HG03558 (cell line): ENCODE measurements around the gene PLD6.
"Not testable (repeated sequence)": the region's sequence is repeated elsewhere in the genome, so short reads cannot be mapped to it uniquely, and the experiment has no call there.

Source experiments
- ATAC-seq: cut with Tn5 transposase; IDR thresholded peaks from one replicate; pipeline ENCODE4 v1.9.1; 2021; ENCODE audit warnings: moderate number of reproducible peaks; ENCODE audit not compliant: unreplicated experiment; ENCODE audit errors: extremely low read depth

The PLD6 gene

GRCh38 chr17:17206124-17206912 lies at the start of gene PLD6:
TSS of gene PLD6 (minus strand) at chr17:17206333. CDS start at chr17:17206286, 47 bp downstream.
- no peak for ATAC-seq

- not testable (repeated sequence) for ATAC-seq
Measured at GRCh38 chr17:17255689-17256088, 49.6 kb upstream of the PLD6 start.

GRCh38 chr17:17254036-17254435 lies 47.9 kb upstream of the PLD6 start:
- ATAC-seq = no peak

DNA sequence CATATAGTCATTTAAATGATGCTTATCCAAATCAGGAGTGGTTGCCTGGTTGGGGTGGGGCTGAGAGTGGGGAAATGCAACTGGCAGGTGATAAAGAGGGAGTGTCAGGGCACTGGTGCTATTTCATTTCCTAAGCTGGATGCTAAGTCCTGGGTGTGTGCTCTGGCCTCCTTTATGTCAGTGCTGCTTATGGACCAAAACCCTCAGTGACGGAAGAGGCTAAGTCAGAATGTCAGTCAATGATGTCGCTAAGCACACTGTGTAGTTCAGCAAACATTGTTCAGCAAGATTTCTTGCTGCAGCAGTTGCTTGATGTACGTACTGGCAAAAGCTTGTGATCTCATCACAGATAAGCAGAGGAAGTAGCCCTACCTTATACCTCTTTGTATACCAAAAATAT lies 47.3 kb upstream of the PLD6 start:
- ATAC-seq = no peak

DNA sequence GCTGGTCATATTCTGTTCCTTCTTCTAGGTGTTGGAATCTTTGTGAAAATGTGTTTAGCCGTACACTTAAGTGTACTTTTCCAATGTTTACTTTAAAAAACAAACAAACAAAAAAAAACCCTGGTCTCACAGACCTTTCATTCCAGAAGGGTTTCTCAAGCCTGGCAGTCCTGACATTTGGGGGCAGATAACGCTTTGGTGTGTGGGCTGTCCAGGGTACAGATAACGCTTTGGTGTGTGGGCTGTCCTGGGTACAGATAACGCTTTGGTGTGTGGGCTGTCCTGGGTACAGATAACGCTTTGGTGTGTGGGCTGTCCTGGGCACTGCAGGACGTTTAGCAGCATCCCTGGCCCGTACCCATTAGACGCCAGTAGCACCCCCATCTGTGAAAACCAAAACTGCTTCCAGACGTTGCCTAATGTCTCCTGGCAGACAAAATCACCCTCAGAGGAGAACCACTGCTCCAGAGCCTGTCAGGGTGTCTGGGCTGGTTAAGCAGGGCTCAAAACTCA lies 46.1 kb upstream of the PLD6 start:
- no peak for ATAC-seq

GRCh38 chr17:17246879-17247278 lies 40.7 kb upstream of the PLD6 start:
- no peak for ATAC-seq

GRCh38 chr17:17243163-17243562 lies 37.0 kb upstream of the PLD6 start:
- ATAC-seq = no peak

DNA sequence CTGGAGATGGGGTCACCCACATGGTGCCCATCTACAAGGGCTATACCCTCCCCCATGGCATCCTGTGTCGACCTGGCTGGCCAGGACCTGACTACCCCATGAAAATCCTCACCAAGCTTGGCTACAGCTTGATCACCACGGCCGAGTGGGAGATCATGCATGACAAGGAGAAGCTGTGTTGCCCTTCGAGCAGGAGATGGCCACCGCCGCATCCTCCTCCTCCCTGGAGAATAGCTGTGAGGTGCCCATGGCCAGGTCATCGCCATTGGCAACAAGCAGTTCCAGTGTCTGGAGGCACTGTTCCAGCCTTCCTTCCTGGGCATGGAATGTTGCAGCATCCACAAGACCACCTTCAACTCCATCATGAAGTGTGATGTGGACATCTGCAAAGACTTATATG lies 36.1 kb upstream of the PLD6 start:
- no peak for ATAC-seq

DNA sequence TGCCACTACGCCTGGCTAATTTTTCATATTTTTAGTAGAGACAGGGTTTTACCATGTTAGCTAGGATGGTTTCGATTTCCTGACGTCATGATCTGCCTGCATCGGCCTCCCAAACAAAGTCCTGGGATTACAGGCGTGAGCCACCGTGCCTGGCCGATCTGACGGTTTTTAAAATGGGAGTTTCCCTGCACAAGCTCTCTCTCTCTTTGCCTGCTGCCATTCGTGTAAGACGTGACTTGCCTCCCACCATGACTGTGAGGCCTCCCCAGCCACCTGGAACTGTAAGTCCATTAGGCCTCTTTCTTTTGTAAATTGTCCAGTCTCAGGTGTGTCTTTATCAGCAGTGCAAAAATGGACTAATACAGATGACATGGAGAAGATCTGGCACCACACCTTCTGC lies 35.5 kb upstream of the PLD6 start:
- ATAC-seq = no peak

DNA sequence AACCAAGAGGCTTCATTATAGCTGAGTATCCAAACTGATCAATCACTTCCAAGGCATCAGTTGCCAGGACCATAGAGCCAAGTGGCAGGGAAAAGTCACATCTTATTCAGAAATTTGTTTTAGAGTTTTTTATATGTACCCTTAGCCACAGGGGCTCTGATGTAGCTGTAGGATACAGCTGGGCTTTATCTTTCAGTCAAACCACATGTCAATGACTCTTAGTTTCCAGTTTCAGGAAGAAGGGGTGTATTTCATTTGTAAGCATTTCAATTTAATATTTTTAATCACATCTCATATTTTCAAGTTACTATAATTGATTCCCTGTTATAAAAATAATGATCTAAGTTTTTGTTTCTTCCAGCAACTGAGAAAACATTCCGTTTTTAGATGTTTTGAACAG lies 33.7 kb upstream of the PLD6 start:
- ATAC-seq = no peak

GRCh38 chr17:17237026-17237799 lies 31.1 kb upstream of the PLD6 start, which contains the start of gene FLCN:
TSS of gene FLCN (minus strand) at chr17:17237168. CDS start at chr17:17228137, 9,031 bp downstream.
- peak; percentile 77 for ATAC-seq

- ATAC-seq = no peak
Measured at GRCh38 chr17:17236295-17237025, 30.3 kb upstream of the PLD6 start.

DNA sequence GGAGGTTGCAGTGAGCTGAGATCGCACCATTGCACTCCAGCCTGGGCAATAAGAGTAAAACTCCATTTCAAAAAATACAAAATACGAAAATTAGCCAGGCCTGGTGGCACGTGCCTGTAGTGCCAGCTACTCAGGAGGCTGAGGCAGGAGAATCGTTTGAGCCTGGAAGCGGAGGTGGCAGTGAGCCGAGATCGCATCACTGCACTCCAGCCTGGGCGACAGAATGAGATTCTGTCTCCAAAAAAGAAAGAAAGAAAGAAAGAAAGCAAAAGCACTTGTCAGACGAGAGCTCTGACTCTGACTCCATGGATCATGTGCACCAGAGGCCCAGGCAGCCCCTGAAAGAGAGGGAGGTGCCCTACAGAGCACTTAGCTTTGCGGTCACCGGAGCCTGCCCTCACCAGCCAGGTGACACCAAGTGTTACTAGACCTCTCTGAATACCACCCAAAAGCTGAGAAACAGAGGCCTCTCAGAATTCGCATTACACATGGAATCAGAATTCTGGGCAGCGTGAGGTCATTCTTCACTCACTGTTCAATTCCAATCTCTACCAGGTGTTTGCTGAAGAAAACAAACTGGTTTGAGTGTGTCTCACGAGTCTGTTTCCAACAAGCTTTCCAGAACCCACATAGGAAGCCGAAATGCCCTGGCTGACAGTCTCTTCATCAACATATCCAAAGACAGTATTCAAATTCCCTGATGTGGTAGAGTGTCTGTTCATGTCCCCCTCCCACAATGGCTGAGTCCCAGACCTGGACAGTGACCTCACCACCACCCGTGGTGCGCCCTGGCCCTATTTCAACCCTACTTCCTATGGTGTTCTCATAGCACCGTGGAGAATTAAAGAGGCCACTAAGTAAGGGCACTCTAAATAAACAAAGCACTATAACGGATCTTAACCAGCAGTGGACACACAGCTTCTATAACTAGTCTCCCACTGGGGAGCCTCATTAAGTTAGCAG lies 29.4 kb upstream of the PLD6 start:
- ATAC-seq = no peak

GRCh38 chr17:17232303-17232621 lies 26.1 kb upstream of the PLD6 start:
- ATAC-seq = no peak

DNA sequence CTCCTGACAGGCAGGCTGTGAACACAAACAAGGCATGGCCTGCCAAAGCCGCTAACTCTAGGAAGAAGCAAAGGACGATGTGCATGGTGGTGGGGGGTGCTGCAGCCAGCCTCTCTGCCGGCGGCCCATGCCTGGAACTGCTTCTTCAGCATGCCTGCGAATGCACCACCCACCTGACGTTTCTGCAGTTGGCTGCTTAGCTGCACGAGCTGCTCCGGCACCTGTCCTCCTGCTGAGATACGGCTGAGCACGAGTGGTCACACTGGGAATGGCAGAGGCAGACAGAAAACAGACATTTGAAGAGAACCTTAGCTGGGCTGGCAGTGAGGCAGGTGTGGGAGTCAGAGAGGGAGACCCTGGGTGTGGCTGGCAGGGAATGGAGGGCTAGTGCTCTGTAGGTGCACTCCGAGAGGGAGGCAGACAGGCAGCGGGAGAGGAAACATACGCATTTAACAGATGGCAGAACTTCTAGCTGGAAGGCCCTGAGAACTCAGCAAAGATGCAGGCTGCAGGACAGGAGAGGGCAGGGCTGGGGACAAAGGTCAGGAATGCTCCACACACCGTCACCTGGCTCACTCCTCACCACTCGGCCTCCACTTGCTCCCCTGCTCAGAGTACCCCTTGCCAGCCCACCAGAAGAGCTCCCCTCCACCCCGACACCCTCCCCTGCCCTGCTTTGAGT lies 25.6 kb upstream of the PLD6 start:
- no peak for ATAC-seq

- ATAC-seq = no peak
Measured at GRCh38 chr17:17229416-17230384, 23.6 kb upstream of the PLD6 start.

GRCh38 chr17:17228521-17229279 lies 22.6 kb upstream of the PLD6 start:
- no peak for ATAC-seq
